Measurements from ENCODE around the gene CETP. TPM values are rescaled to one million over a fixed set of nuclear protein-coding genes. Genes with fewer than 3 reads are reported as not detected.
A peak's percentile ranks its signal among the peaks of the same experiment; 100 is the strongest.

CETP gene
- total RNA-seq, 4 donors from 2014 or later = not detected

DNA sequence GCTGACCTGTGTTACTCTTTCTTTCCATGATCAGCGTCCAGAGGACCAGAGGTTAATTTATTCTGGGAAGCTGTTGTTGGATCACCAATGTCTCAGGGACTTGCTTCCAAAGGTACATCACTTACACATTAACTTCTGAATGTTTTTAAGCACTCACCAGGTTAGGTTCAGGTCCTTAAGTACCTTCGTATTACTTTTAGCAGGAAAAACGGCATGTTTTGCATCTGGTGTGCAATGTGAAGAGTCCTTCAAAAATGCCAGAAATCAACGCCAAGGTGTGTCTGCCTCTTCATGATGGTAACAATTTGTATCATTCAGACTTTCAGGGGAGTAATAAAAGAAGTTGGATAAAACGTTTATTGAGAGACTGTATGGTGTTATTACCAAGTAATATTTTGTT is 26.5 kb upstream of the CETP start:
- TF ChIP-seq EP300 (IDR thresholded peaks at IDR 0.05) = peak in 1 of 2 donors; percentile 10
- TF ChIP-seq POLR2A (IDR thresholded peaks at IDR 0.05) = no peak
- TF ChIP-seq, protein P1, sequence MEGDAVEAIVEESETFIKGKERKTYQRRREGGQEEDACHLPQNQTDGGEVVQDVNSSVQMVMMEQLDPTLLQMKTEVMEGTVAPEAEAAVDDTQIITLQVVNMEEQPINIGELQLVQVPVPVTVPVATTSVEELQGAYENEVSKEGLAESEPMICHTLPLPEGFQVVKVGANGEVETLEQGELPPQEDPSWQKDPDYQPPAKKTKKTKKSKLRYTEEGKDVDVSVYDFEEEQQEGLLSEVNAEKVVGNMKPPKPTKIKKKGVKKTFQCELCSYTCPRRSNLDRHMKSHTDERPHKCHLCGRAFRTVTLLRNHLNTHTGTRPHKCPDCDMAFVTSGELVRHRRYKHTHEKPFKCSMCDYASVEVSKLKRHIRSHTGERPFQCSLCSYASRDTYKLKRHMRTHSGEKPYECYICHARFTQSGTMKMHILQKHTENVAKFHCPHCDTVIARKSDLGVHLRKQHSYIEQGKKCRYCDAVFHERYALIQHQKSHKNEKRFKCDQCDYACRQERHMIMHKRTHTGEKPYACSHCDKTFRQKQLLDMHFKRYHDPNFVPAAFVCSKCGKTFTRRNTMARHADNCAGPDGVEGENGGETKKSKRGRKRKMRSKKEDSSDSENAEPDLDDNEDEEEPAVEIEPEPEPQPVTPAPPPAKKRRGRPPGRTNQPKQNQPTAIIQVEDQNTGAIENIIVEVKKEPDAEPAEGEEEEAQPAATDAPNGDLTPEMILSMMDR (IDR thresholded peaks at IDR 0.05) = no peak
- Histone ChIP-seq H3K4me1 (peaks cover 0 to 75% (median 48%) of the 10 kb centered on the region in 4 donors), H3K9me3 (no peaks in the 10 kb centered on the region), H3K27me3 (no peaks in the 10 kb centered on the region), H3K4me3 (peak overlapping the region in 3 of 4 donors; percentile 28 to 100 (median 89)), H3K27ac (peak overlapping the region in 3 of 4 donors; percentile 6 to 100 (median 100)), H3K36me3 (peaks cover 7 to 51% (median 17%) of the 10 kb centered on the region in 3 donors)
- no peak for DNase-seq (ENCODE audit: low spot score in 2 of 2)
- 45 to 46% methylated on average over 5 of the region's 5 CpGs for WGBS, 2 donors

DNA sequence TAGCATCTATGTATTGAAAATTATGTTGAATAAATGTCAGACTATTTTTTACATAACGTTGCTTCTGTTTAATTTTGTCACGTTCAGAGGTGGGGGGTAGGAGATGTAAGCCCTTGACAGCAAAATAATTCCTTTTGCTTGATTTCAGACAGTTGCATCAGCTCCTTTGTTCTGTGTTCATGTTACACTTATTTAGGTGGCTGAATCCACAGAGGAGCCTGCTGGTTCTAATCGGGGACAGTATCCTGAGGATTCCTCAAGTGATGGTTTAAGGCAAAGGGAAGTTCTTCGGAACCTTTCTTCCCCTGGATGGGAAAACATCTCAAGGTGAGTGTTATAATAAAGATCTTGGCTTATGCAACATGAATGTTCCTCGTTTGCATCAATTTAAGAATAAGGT is 25.3 kb upstream of the CETP start:
- no peak for DNase-seq (ENCODE audit: low spot score in 2 of 2)
- peak overlapping the region in 1 of 4 donors; percentile 100 for H3K27ac ChIP-seq
- H3K36me3 ChIP-seq = peaks cover 7 to 63% (median 29%) of the 10 kb centered on the region in 3 donors
- peaks cover 0 to 79% (median 43%) of the 10 kb centered on the region in 4 donors for H3K4me1 ChIP-seq
- 64 to 68% methylated on average over 5 of the region's 5 CpGs for WGBS, 2 donors
- no peaks in the 10 kb centered on the region for H3K27me3 ChIP-seq
- H3K4me3 ChIP-seq = peak overlapping the region in 1 of 4 donors; percentile 100
- no peaks in the 10 kb centered on the region for H3K9me3 ChIP-seq
- no peak for TF ChIP-seq EP300 (IDR thresholded peaks at IDR 0.05)
- TF ChIP-seq POLR2A (IDR thresholded peaks at IDR 0.05) = no peak
- TF ChIP-seq, protein P1 (IDR thresholded peaks at IDR 0.05) = no peak

DNA sequence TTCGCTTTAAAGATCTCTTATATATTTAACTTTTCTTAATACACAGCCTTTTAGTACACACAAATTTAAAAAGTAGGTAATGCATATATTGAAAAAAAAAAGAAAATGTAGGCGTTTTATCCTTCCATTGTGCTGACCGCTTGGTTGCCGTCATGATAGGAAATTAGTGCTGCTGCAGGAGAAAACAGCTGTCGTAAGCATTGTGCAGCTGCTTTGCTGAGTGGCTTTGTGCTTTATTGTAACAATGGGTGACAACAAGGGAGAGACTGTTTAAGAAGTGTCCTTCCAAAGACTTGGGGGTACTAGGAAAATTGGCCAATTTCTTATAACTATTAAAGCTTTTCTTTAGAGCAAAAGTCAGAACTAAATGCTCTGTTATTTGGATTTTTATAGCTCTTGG is 24.8 kb upstream of the CETP start:
- H3K4me3 ChIP-seq = peak overlapping the region in 1 of 4 donors; percentile 3
- no peak for DNase-seq (ENCODE audit: low spot score in 2 of 2)
- peaks cover 0 to 83% (median 43%) of the 10 kb centered on the region in 4 donors for H3K4me1 ChIP-seq
- H3K27me3 ChIP-seq = no peaks in the 10 kb centered on the region
- 55 to 68% methylated on average over 5 of the region's 5 CpGs for WGBS, 2 donors
- TF ChIP-seq EP300 (IDR thresholded peaks at IDR 0.05) (no peak), POLR2A (IDR thresholded peaks at IDR 0.05) (no peak)
- TF ChIP-seq, protein P1 (IDR thresholded peaks at IDR 0.05) = no peak
- H3K36me3 ChIP-seq = peaks cover 7 to 68% (median 31%) of the 10 kb centered on the region in 3 donors
- peak overlapping the region in 1 of 4 donors; percentile 100 for H3K27ac ChIP-seq
- no peaks in the 10 kb centered on the region for H3K9me3 ChIP-seq

DNA sequence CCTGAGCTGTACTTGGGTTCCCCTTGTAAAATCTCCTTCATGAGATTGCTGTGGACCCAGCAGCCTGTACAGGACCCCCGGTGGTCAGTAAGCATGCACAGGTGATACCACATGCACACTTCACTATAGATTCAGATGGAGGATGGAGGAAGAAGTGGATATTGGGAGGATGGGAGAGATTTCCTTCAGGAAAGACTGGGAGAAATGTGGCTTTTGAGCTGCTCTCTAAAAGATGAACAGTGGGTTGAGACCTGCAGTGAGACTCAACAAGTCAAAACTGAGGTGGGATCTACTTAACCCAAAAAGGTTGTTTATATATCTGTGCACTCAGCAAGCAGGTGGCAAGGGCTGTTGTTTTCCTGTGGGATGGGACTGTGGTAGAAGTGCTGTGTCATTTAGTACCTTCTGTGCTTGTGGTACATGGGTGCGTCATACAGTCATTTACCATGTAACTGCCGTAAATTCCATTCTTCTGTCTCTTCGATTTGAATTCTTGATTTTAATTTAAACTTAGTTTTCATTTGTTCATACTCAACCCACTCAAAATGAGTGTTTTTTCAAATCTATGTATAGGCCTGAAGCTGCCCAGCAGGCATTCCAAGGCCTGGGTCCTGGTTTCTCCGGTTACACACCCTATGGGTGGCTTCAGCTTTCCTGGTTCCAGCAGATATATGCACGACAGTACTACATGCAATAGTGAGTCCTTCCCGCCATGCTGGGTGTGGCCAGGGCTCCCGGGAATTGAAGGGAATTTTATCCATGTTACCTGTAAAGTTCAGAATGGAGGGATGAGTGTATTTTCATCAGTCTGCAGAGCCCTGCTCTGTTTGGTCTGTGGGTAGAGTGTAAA is 22.9 kb upstream of the CETP start:
- Histone ChIP-seq H3K36me3 (peaks cover 9 to 87% (median 47%) of the 10 kb centered on the region in 3 donors), H3K9me3 (no peaks in the 10 kb centered on the region), H3K4me3 (no peak overlapping the region), H3K27ac (peak overlapping the region in 1 of 4 donors; percentile 5), H3K4me1 (peaks cover 0 to 91% (median 41%) of the 10 kb centered on the region in 4 donors), H3K27me3 (no peaks in the 10 kb centered on the region)
- 80 to 84% methylated on average over 8 of the region's 8 CpGs for WGBS, 2 donors
- peak in 1 of 2 donors; percentile 18 for TF ChIP-seq EP300 (IDR thresholded peaks at IDR 0.05)
- peak in 1 of 2 donors; percentile 9 for TF ChIP-seq POLR2A (IDR thresholded peaks at IDR 0.05)
- TF ChIP-seq, protein P1 (IDR thresholded peaks at IDR 0.05) = no peak
- DNase-seq (ENCODE audit: low spot score in 2 of 2) = no peak

DNA sequence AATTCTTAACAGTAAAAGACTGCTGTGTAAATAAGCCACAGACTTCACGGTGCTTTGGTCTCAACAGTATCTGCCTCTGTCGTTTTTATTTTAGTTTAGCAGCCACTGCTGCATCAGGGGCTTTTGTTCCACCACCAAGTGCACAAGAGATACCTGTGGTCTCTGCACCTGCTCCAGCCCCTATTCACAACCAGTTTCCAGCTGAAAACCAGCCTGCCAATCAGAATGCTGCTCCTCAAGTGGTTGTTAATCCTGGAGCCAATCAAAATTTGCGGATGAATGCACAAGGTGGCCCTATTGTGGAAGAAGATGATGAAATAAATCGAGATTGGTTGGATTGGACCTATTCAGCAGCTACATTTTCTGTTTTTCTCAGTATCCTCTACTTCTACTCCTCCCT is 21.9 kb upstream of the CETP start:
- WGBS, 2 donors = 81 to 89% methylated on average over 4 of the region's 4 CpGs

More for the DNA sequence above, 21.9 kb upstream of the CETP start:
- no peak for DNase-seq (ENCODE audit: low spot score in 2 of 2)
- peaks cover 14 to 97% (median 56%) of the 10 kb centered on the region in 3 donors for H3K36me3 ChIP-seq
- H3K27me3 ChIP-seq = no peaks in the 10 kb centered on the region
- H3K4me3 ChIP-seq = no peak overlapping the region
- H3K4me1 ChIP-seq = peaks cover 0 to 92% (median 35%) of the 10 kb centered on the region in 4 donors
- H3K27ac ChIP-seq = peak overlapping the region in 1 of 4 donors; percentile 23
- H3K9me3 ChIP-seq = no peaks in the 10 kb centered on the region
- no peak for TF ChIP-seq EP300 (IDR thresholded peaks at IDR 0.05)
- TF ChIP-seq, protein P1 (IDR thresholded peaks at IDR 0.05) = no peak
- TF ChIP-seq POLR2A (IDR thresholded peaks at IDR 0.05) = no peak
